WERI-Rb-1 (cell line): ENCODE data around the gene SMNDC1.
"Not testable (repeated sequence)": the region's sequence is repeated elsewhere in the genome, so short reads cannot be mapped to it uniquely, and the experiment has no call there.

Experiments
- DNase-seq: peaks from one replicate; pipeline ENCODE4 v3.0.0-alpha.2; 2020
- H3K27ac ChIP-seq: fragments of 250-450 bp; sonication (Bioruptor Pico); 2 replicates; pipeline ENCODE4 v1.5.1; 2020; ENCODE audit warnings: mild to moderate bottlenecking, moderate library complexity
- H3K27me3 ChIP-seq: fragments of 250-450 bp; sonication (Bioruptor Pico); 2 replicates; pipeline ENCODE4 v1.5.1; 2021; ENCODE audit warnings: mild to moderate bottlenecking, low read depth, moderate library complexity; ENCODE audit not compliant: insufficient read depth, severe bottlenecking
- H3K36me3 ChIP-seq: fragments of 250-450 bp; sonication (Bioruptor Pico); 2 replicates; pipeline ENCODE4 v1.5.1; 2020; ENCODE audit warnings: mild to moderate bottlenecking, moderate library complexity
- H3K4me3 ChIP-seq: 2 replicates; pipeline ENCODE4 v1.5.1; 2011; ENCODE audit warnings: low read depth, mild to moderate bottlenecking, control low read depth, low read length
- H3K9me3 ChIP-seq: fragments of 250-450 bp; sonication (Bioruptor Pico); 2 replicates; pipeline ENCODE4 v1.5.1; 2021; ENCODE audit warnings: mild to moderate bottlenecking, moderate library complexity; ENCODE audit not compliant: severe bottlenecking
- TF ChIP-seq, protein P1 (sequence below): IDR thresholded peaks from 2 replicates; pipeline ENCODE4 v1.5.1; 2011; ENCODE audit warnings: low read depth, mild to moderate bottlenecking, control low read depth, inconsistent platforms, low read length

The SMNDC1 gene

DNA sequence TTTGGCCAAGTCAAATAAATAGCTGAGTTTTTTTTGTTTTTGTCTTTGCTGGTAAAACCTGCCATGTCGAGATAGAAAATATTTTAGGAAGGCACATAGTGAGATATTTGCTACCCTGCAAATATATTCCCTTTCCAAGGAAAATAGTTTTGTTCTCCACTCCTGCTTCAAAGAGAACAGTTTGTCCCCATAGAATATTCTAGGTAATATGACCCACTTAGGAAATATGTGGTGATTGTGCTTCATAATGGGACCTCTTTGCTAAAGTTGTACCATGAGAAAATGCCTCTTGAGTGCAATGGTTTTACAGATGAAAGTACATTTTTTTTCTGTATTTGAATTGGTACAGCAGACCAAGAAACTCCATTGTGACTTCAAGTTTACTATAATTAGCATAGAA lies 41.6 kb downstream of the SMNDC1 start:
- no peaks in the 10 kb centered on the region for H3K36me3 ChIP-seq
- no peaks in the 10 kb centered on the region for H3K27me3 ChIP-seq
- H3K9me3 ChIP-seq: no peaks in the 10 kb centered on the region
- TF ChIP-seq, protein P1, sequence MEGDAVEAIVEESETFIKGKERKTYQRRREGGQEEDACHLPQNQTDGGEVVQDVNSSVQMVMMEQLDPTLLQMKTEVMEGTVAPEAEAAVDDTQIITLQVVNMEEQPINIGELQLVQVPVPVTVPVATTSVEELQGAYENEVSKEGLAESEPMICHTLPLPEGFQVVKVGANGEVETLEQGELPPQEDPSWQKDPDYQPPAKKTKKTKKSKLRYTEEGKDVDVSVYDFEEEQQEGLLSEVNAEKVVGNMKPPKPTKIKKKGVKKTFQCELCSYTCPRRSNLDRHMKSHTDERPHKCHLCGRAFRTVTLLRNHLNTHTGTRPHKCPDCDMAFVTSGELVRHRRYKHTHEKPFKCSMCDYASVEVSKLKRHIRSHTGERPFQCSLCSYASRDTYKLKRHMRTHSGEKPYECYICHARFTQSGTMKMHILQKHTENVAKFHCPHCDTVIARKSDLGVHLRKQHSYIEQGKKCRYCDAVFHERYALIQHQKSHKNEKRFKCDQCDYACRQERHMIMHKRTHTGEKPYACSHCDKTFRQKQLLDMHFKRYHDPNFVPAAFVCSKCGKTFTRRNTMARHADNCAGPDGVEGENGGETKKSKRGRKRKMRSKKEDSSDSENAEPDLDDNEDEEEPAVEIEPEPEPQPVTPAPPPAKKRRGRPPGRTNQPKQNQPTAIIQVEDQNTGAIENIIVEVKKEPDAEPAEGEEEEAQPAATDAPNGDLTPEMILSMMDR: no peak
- DNase-seq: no peak
- H3K27ac ChIP-seq: no peak overlapping the region
- no peak overlapping the region for H3K4me3 ChIP-seq

DNA sequence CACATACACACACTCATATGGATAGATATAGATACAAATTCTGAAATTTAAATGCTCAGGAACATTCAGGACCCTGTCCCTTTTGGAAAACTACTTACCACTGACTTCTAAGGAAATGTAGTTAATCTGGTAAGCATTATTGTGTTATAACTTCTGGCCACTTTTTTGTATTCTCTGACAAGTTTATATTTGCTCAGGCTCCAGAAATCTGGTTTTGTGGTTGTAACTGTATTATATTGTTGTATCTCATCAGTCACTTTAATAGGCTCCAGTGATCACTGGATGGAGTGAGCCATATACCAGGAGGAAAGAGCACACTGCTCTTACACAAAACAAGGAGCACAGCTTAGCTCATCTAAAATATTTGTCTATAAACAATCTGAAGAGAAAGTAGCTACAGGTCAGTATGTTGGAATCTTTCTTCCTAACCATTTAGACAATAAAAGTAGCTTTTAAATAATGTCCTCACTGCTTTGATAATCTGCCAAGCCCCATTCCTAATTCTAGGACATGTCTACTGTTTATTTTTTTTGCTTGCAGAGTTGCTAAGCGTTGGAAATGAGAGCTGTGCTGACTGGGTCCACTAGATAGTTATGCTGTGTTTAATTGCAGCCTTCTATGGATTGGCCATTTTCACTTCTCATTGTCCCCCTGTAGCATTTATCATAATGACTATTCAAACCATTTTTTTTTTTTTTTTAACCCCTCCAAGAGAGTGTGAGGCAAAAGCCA lies 43.8 kb downstream of the SMNDC1 start:
- Histone ChIP-seq H3K36me3 (no peaks in the 10 kb centered on the region), H3K27me3 (no peaks in the 10 kb centered on the region), H3K4me3 (no peak overlapping the region), H3K9me3 (no peaks in the 10 kb centered on the region), H3K27ac (no peak overlapping the region)
- no peak for DNase-seq
- TF ChIP-seq, protein P1: no peak

DNA sequence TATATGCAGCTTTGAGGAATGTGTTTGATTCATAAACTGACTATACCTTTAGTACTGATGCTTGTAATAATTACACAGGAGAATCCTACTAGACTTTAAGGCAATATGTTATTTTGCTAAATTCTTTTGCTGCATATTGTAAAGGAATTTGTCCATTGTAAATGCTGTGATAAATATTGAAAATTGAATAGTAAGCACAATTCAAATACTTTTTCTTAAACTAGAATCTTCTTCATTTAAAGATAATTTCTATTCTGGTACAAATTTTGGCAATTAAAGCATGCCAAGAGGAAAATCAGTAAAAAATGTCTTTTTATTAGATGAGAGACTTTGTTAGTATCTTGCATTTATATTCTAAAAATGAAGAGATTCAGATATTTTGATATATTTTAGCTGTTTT lies 45.4 kb downstream of the SMNDC1 start:
- TF ChIP-seq, protein P1: no peak
- no peak for DNase-seq
- Histone ChIP-seq H3K36me3 (no peaks in the 10 kb centered on the region; the same call in 1 of the 2 replicates), H3K27me3 (no peaks in the 10 kb centered on the region), H3K9me3 (no peaks in the 10 kb centered on the region), H3K27ac (no peak overlapping the region), H3K4me3 (no peak overlapping the region)

DNA sequence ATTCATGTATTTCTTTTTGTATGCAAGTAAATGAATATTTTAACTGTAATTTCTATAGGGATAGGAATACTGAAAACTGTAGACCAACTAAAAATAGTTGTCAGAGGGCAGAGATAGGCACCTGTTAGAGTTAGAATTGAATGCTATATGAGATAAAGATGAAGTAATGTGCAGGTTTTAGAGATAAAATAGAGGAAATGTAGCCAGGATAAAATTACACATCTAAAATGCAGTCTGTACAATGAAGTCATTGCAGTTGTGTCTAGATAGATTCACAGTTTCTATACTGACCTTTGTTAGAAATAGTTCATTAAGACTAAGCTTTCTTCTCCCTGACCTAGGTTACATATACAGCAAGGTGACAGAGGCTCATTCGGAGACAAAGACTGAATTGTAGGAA lies 46.2 kb downstream of the SMNDC1 start:
- Histone ChIP-seq H3K27ac (no peak overlapping the region), H3K9me3 (no peaks in the 10 kb centered on the region), H3K27me3 (no peaks in the 10 kb centered on the region), H3K36me3 (no peaks in the 10 kb centered on the region; the same call in 1 of the 2 replicates), H3K4me3 (no peak overlapping the region)
- TF ChIP-seq, protein P1: no peak
- no peak for DNase-seq

DNA sequence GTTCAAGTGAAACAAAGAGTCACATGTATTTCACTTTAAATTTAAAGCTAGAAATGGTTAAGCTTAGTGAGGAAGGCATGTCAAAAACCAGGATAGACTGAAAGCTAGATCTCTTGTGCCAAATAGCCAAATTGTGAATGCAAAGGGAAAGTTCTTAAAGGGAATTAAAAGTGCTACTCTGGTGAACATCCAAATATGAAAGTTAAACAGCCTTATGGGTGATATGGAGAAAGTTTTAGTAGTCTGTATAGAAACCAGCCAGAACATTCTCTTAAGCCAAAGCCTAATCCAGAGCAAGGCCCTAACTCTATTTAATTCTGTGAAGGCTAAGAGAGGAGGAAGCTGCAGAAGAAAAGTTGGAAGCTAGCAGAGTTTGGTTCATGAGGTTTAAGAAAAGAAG lies 50.3 kb downstream of the SMNDC1 start:
- Histone ChIP-seq H3K9me3 (no peaks in the 10 kb centered on the region), H3K4me3 (no peak overlapping the region), H3K36me3 (no peaks in the 10 kb centered on the region; the same call in 1 of the 2 replicates), H3K27ac (no peak overlapping the region), H3K27me3 (no peaks in the 10 kb centered on the region)
- TF ChIP-seq, protein P1: no peak
- DNase-seq: no peak

- TF ChIP-seq, protein P1: no peak
- no peaks in the 10 kb centered on the region for H3K27me3 ChIP-seq
- no peak for DNase-seq
- H3K9me3 ChIP-seq: no peaks in the 10 kb centered on the region
- H3K36me3 ChIP-seq: no peaks in the 10 kb centered on the region; the same call in 1 of the 2 replicates
- no peak overlapping the region for H3K4me3 ChIP-seq
- no peak overlapping the region for H3K27ac ChIP-seq
These were observed 52.6 kb downstream of the SMNDC1 start for GRCh38 chr10:110252151-110252550.

DNA sequence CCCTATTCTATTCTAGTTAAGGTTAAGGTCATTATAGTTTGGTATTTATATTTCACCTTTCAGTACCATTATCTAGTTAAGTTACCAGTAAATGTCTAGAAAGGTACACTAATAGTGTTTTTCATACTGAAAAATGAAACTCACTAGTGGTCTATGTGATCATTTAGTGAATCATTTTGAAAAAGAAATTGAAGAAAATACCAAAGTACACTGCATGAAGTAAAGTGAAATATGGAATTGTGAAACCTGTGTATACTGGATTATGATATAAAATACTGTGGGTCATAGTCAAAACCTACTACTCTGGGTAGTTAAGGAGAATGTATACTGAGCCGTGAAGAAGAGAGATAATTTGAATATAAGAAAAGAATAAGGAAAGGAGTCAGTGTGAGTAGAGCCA lies 53.3 kb downstream of the SMNDC1 start:
- H3K27ac ChIP-seq, H3K9me3 ChIP-seq, H3K27me3 ChIP-seq, DNase-seq, H3K4me3 ChIP-seq, H3K36me3 ChIP-seq: not testable (repeated sequence)

GRCh38 chr10:110249489-110249888 lies 55.2 kb downstream of the SMNDC1 start:
- not testable (repeated sequence) for H3K36me3 ChIP-seq, H3K9me3 ChIP-seq, H3K27me3 ChIP-seq, DNase-seq, H3K4me3 ChIP-seq, H3K27ac ChIP-seq
